NCI-H2107 treated with DMSO at 0.1 percent for 48 hours (cell line): Measurements from ENCODE around the gene FPR3.
"Not testable (repeated sequence)": the region's sequence is repeated elsewhere in the genome, so short reads cannot be mapped to it uniquely, and the experiment has no call there.

Experiments used
- DNase-seq: peaks from one replicate; lab custom pipeline; 2025; ENCODE audit not compliant: unreplicated experiment; lab: John Stamatoyannopoulos, UW

Gene FPR3, protein sequence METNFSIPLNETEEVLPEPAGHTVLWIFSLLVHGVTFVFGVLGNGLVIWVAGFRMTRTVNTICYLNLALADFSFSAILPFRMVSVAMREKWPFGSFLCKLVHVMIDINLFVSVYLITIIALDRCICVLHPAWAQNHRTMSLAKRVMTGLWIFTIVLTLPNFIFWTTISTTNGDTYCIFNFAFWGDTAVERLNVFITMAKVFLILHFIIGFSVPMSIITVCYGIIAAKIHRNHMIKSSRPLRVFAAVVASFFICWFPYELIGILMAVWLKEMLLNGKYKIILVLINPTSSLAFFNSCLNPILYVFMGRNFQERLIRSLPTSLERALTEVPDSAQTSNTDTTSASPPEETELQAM

GRCh38 chr19:51794885-51795490 is at the start of gene FPR3:
FPR3 (plus strand) TSS chr19:51795157; CDS start chr19:51823749, 28,592 bp downstream.
- DNase-seq, result no peak

GRCh38 chr19:51746731-51747130 is 48.2 kb upstream of the FPR3 start:
- DNase-seq, result no peak

- DNase-seq, result no peak
Observed at GRCh38 chr19:51749979-51750378, 45.0 kb upstream of the FPR3 start.

- DNase-seq, result no peak
Observed at GRCh38 chr19:51750400-51751094, 44.4 kb upstream of the FPR3 start.

DNA sequence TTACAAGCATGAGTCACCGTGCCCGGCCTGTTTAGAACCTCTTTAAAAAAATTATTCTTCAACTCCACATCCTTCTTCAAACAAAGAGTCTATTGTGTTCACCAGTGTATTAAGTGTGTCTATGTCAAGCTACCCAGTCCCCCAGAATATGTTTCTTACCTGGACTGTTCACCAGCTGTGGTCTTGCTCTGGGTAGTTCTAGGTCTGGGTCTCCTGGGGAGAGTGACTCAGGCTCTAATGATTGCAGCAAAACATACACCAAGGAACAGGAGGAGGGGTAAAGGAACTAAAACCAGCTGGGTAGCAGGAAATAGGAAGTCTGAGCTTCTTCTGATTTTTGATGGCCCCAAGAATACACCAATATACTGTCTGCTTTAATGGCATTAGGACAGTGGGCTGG is 43.3 kb upstream of the FPR3 start, which contains the start of gene FPR1:
Gene FPR1, minus strand, starts transcription at position 224 of the 400 bp plus-strand sequence. CDS start 4,884 bp downstream, outside the sequence.
- no peak for DNase-seq

DNA sequence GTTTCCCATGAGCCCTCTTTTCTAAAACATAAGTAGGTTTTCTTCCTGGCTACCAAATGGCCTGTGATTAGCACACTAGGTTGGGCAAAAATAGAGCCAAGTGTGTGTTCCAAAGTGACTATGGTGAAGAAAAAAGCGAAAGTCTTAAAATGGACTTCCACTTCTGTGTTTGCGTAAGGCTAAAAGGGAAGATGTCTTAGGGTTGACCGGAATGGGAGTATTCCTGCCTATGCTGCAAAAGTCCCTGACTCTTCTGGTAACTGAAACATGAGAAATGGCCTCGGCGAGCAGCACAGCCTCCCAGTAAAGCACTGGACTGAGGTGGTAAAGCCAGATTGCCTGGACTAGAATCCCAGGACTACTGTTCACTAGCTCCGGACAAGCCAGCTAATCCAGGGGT is 40.8 kb upstream of the FPR3 start:
- DNase-seq, result no peak

DNA sequence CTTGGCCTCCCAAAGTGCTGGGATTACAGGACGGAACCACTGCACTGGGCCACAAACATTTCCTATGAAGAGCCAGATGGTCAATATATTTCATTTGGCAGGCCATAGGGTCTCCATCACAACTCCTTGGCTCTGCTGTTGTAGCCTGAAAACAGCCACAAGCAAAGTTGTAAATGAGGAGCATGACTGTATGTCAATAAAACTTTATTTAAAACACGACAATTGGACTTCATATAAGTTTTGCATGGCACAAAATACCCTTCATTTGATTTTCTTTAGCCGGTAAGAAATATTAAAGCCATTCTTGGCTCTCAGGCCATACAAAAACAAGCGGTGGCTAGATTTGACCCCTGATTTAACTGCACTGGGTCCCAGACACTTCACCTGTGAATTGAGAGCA is 40.2 kb upstream of the FPR3 start:
- DNase-seq, result no peak

DNA sequence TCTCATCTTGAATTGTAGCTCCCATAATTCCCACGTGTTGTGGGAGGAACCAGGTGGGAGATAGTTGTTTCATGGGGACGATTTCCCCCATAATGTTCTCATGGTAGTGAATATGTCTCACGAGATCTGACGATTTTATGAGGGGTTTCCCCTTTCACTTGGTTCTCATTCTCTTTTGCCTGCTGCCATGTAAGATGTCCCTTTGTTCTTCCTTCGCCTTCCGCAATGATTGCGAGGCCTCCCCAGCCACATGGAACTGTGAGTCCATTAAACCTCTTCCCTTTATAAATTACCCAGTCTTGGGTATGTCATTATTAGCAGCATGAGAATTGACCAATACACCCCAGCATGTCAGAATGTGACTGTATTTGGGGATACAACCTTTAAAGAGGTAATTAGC is 39.4 kb upstream of the FPR3 start:
- DNase-seq, result no peak

DNA sequence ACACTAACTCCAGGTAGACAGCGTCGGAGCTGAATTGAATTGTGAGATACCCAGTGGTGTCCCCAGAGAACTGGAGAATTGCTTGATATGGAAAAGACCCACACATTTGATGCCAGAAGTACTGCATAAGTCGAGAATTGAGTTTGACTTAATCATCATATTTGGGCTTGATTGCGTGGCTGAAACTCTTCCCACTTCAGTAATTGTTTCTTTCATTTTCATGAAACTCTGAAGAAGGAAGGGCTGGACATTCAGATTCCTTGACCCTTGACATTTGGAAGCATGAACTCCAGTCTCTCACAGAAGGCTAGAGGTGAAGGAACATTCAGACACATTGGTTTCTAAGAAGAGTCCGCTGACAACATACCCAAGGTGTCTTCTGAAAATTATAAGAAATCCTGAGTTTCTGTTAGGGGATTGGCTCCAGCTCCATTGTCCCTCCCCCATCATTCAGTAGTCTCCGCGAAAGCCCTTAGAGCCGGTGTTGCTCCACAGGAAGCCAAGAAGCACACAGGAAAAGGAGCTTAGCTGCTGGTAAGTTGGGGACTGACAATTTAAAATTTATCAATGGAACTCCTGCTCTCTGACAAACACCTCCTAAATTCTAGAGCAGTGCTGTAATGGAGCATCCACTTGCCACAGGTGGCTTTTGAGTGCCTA is 34.1 kb upstream of the FPR3 start, which contains the start of gene FPR2:
Gene FPR2, plus strand, starts transcription at position 484 of the 660 bp plus-strand sequence. CDS start 7,479 bp downstream, outside the sequence.
- no peak for DNase-seq

DNA sequence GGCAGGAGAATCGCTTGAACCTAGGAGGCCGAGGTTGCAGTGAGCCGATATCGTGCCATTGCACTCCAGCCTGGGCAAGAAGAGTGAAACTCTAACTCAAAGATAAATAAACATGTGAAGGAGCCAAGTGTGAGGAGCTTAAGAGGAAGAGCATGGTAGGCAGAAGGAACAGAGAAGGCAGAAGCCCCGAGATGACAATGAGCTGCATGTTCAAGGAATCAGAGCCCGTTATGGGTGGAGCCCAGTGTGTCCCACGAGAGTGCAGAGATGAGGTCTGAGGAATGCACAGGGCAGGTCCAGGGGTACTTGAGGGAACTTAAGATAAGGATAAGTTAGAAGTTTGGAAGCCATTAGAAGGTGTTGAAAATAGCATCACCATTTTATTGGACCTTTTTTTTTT is 33.3 kb upstream of the FPR3 start:
- DNase-seq, result no peak

DNA sequence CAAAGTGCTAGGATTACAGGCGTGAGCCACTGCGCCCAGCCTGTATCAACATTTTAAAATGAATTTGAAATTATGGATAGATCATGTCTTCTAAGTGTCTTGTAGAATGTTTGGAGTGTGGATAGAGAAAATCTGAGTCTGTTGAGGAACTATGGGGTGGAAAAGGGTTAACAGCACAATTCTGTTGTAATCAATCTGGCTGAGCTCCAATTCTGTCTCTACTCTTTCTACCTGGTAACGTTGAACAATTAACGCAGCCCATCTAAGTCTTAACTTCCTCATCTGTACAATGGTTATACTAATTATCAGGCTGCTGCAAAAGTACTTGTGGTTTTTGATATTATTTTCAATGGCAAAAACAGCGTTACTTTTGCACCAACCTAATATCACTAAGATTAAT is 29.9 kb upstream of the FPR3 start:
- DNase-seq, result no peak

GRCh38 chr19:51766461-51766860 is 28.5 kb upstream of the FPR3 start:
- no peak for DNase-seq

DNA sequence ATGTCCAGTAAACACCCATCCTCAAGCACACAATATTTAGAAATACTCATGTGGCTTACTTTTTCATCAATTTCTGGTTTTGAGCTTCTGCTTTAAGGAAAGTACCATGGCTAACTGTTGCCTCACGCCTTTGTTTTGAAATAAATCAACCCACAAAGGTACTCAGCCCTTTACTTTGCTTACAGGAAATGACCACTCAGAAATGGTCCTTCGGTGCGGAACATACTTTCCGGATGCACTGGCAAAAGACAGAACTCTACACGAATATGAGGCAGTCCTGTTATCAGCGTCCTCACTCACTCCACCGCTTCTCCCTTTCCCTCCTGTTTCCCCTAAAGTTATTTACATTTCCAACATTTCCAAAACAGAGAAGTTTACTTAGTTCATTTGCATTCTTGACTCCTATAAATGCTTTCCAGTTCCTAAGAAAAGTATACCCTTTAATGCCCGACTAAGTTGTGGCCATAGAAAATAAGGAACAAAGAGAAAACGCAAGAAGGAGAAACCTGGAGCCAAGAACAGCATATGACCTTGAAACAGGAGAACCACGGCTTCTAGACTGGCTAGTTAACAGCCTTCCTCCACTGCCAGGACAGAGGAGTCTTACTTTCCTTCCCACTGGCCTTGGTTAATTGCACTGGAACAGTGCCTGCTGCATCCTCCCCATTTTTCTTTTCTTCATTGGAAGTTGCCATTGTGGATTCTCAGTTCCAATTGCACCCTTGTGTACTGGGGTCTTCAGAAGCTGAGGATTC is 23.4 kb upstream of the FPR3 start:
- DNase-seq, result no peak

DNA sequence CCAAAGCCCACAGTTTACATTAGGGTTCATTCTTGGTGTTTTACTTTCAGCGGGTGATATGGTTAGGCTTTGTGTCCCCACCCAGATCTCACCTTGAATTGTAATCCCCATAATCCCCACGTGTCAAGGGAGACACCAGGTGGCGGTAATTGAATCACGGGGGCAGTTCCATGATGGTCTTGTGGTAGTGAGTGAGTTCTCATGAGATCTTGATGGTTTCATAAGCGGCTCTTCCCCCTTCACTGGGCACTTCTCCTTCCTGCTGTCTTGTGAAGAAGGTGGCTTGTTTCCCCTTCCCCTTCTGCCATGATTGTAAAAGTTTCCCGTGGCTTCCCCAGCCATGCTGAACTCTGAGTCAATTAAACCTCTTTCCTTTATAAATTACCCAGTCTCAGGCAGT is 22.0 kb upstream of the FPR3 start:
- no peak for DNase-seq

DNA sequence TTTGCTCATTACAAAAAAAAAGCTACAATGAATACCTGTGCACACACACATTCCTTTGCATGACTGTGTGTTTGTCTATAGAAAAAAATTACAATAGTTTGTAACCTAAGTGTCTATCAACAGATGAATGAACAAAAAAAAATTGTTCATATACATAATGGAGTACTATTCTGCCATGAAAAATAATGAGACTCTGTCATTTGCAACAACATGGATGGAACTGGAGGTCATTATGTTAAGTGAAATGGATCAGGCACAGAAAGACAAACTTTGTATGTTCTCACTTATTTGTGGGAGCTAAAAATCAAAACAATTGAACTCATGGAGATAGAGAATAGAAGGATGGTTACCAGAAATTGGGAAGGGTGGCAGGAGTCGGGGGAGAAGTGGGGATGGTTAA is 18.4 kb upstream of the FPR3 start:
- DNase-seq, result not testable (repeated sequence)

GRCh38 chr19:51777570-51778462 is 17.1 kb upstream of the FPR3 start:
- DNase-seq, result peak; percentile 36

DNA sequence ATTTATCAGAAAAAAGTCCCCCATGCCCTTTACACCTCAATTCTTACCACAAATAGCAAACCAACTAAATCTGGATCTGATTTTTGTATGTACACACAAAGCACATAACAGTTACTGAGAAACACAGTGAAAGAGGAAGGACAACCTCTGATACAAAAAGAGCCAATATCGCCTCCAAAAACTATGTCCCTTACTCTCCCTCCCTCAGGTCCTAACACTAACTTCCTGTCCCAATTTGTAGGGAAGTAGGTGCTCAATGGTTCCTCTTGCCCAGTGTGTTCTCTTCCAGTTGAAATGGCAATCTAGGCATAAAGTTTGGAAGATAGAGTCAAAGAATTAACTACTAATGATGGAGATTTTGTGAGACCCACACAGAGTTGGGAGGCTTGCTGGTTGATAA is 15.8 kb upstream of the FPR3 start:
- DNase-seq, result no peak

GRCh38 chr19:51779703-51780102 is 15.3 kb upstream of the FPR3 start:
- DNase-seq, result no peak

- no peak for DNase-seq
Observed at GRCh38 chr19:51780270-51780669, 14.7 kb upstream of the FPR3 start.

DNA sequence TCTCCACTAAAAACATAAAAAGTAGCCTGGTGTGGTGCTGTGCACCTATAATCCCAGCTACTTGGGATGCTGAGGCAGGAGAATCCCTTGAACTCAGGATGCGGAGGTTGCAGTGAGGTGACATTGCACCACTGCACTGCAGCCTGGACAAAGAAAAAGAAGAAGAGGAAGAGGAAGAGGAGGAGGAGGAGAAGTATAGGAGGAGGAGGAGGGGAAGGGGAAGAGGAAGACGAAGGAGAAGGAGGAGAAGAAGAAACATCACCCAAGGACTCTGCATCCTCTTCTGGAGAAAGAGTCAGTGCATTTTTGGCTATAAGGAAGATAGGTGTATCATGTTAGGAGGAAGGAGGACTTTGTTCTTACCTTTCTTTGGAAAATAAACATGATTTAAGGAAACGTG is 13.0 kb upstream of the FPR3 start:
- no peak for DNase-seq
